ENCODE results near the gene WFIKKN1.

Gene WFIKKN1

GRCh38 chr16:657487-657886 is 26.7 kb downstream of the WFIKKN1 start:
- no peak for DNase-seq (ENCODE audit: low spot score)

GRCh38 chr16:658679-659571 is 28.1 kb downstream of the WFIKKN1 start:
- no peak for DNase-seq (ENCODE audit: low spot score)

GRCh38 chr16:659618-660017 is 28.8 kb downstream of the WFIKKN1 start:
- no peak for DNase-seq (ENCODE audit: low spot score)

GRCh38 chr16:660132-660458 is 29.3 kb downstream of the WFIKKN1 start:
- no peak for DNase-seq (ENCODE audit: low spot score)

- peak; percentile 91 for DNase-seq (ENCODE audit: low spot score)
These were observed 29.8 kb downstream of the WFIKKN1 start for GRCh38 chr16:660459-661183.

GRCh38 chr16:661184-661821 is 30.5 kb downstream of the WFIKKN1 start:
- no peak for DNase-seq (ENCODE audit: low spot score)

- no peak for DNase-seq (ENCODE audit: low spot score)
These were observed 31.3 kb downstream of the WFIKKN1 start for GRCh38 chr16:662095-662494.

- DNase-seq (ENCODE audit: low spot score): no peak
These were observed 31.8 kb downstream of the WFIKKN1 start for GRCh38 chr16:662597-662996.

- DNase-seq (ENCODE audit: low spot score): no peak
These were observed 35.8 kb downstream of the WFIKKN1 start for GRCh38 chr16:666572-666971.

- DNase-seq (ENCODE audit: low spot score): no peak
These were observed 36.5 kb downstream of the WFIKKN1 start for GRCh38 chr16:667113-667779.

GRCh38 chr16:667780-668518 is 37.2 kb downstream of the WFIKKN1 start, which contains the start of gene RHOT2:
TSS of gene RHOT2 (plus strand) at chr16:668132. CDS start at chr16:668200, 68 bp downstream.
- DNase-seq (ENCODE audit: low spot score): peak; percentile 82

GRCh38 chr16:668519-669171 is 37.9 kb downstream of the WFIKKN1 start:
- DNase-seq (ENCODE audit: low spot score): no peak

GRCh38 chr16:669666-670065 is 38.9 kb downstream of the WFIKKN1 start:
- no peak for DNase-seq (ENCODE audit: low spot score)

- no peak for DNase-seq (ENCODE audit: low spot score)
These were observed 39.9 kb downstream of the WFIKKN1 start for GRCh38 chr16:670485-671352.

GRCh38 chr16:671353-672131 is 40.8 kb downstream of the WFIKKN1 start:
- DNase-seq (ENCODE audit: low spot score): no peak

GRCh38 chr16:672371-672770 is 41.6 kb downstream of the WFIKKN1 start:
- no peak for DNase-seq (ENCODE audit: low spot score)

GRCh38 chr16:672851-673250 is 42.1 kb downstream of the WFIKKN1 start:
- no peak for DNase-seq (ENCODE audit: low spot score)

GRCh38 chr16:673399-673991 is 42.7 kb downstream of the WFIKKN1 start:
- DNase-seq (ENCODE audit: low spot score): no peak
